OCI-M2 (cell line): ENCODE data around the gene GPATCH2.
"Not testable (repeated sequence)": the region's sequence is repeated elsewhere in the genome, so short reads cannot be mapped to it uniquely, and the experiment has no call there.

ENCODE experiments used
- DNase-seq: peaks from one replicate; lab custom pipeline; 2025; ENCODE audit not compliant: unreplicated experiment; lab: John Stamatoyannopoulos, UW

GPATCH2 gene

GRCh38 chr1:217584286-217584811 is 46.5 kb downstream of the GPATCH2 start:
- DNase-seq: not testable (repeated sequence)

- no peak for DNase-seq
Measured at GRCh38 chr1:217577336-217577735, 53.6 kb downstream of the GPATCH2 start.

GRCh38 chr1:217574265-217574949 is 56.5 kb downstream of the GPATCH2 start:
- DNase-seq: no peak

GRCh38 chr1:217569021-217569420 is 61.9 kb downstream of the GPATCH2 start:
- no peak for DNase-seq

- DNase-seq: no peak
Measured at GRCh38 chr1:217568200-217568599, 62.7 kb downstream of the GPATCH2 start.

- no peak for DNase-seq
Measured at GRCh38 chr1:217564833-217565232, 66.1 kb downstream of the GPATCH2 start.

- no peak for DNase-seq
Measured at GRCh38 chr1:217564207-217564606, 66.7 kb downstream of the GPATCH2 start.

GRCh38 chr1:217563179-217563578 is 67.7 kb downstream of the GPATCH2 start:
- no peak for DNase-seq

GRCh38 chr1:217562229-217562878 is 68.5 kb downstream of the GPATCH2 start:
- no peak for DNase-seq

GRCh38 chr1:217561446-217561845 is 69.4 kb downstream of the GPATCH2 start:
- no peak for DNase-seq

GRCh38 chr1:217554849-217555248 is 76.0 kb downstream of the GPATCH2 start:
- DNase-seq: no peak

GRCh38 chr1:217553949-217554509 is 76.9 kb downstream of the GPATCH2 start:
- no peak for DNase-seq

GRCh38 chr1:217552339-217552951 is 78.4 kb downstream of the GPATCH2 start:
- DNase-seq: no peak

- no peak for DNase-seq
Measured at GRCh38 chr1:217542837-217543236, 88.1 kb downstream of the GPATCH2 start.

GRCh38 chr1:217542136-217542777 is 88.6 kb downstream of the GPATCH2 start:
- no peak for DNase-seq

GRCh38 chr1:217540321-217540720 is 90.6 kb downstream of the GPATCH2 start:
- DNase-seq: peak; percentile 24

- DNase-seq: no peak
Measured at GRCh38 chr1:217539510-217539909, 91.4 kb downstream of the GPATCH2 start.

GRCh38 chr1:217535601-217536377 is 95.1 kb downstream of the GPATCH2 start:
- DNase-seq: no peak

- DNase-seq: no peak
Measured at GRCh38 chr1:217534566-217534965, 96.3 kb downstream of the GPATCH2 start.

GRCh38 chr1:217528271-217528670 is 102.6 kb downstream of the GPATCH2 start:
- no peak for DNase-seq
